Stomach (tissue), 9 donors: ENCODE results near the gene CPN2. TPM values are rescaled to one million over a fixed set of nuclear protein-coding genes. Genes with fewer than 3 reads are reported as not detected.
A peak's percentile ranks its signal among the peaks of the same experiment; 100 is the strongest.

ENCODE experiments used
- DNase-seq, 2 donors: peaks; one replicate each; pipeline versions ENCODE4 v3.0.0 to v3.0.0-alpha.2; 2013 to 2019
- H3K27ac ChIP-seq, 5 donors: fragments of 200-600 bp in 4 of 5; sonication (generic) in 4 of 5; one replicate each; pipeline ENCODE4 v1.5.1; 2013 to 2019; ENCODE audit warnings: mild to moderate bottlenecking in 1 of 5, moderate library complexity in 1 of 5
- H3K27me3 ChIP-seq, 3 donors: fragments of 200-600 bp; sonication (generic); one replicate each; pipeline ENCODE4 v1.5.1; 2017 to 2019; ENCODE audit warnings: mixed run types in 1 of 3
- H3K36me3 ChIP-seq, 4 donors: fragments of 200-600 bp; sonication (generic); 1 replicate in 3 of 4; 2 replicates in 1 of 4; pipeline ENCODE4 v1.5.1; 2016 to 2019
- H3K4me1 ChIP-seq, 4 donors: fragments of 200-600 bp; sonication (generic); one replicate each; pipeline ENCODE4 v1.5.1; 2016 to 2019
- H3K4me3 ChIP-seq, 4 donors: fragments of 200-600 bp; sonication (generic) in 3 of 4; one replicate each; pipeline ENCODE4 v1.5.1; 2016 to 2019; ENCODE audit warnings: mild to moderate bottlenecking in 1 of 4
- H3K9me3 ChIP-seq, 4 donors: fragments of 200-600 bp; sonication (generic); one replicate each; pipeline ENCODE4 v1.5.1; 2016 to 2019
- EP300 ChIP-seq: sonication (generic); formaldehyde crosslinking; IDR thresholded peaks from one replicate; pipeline ENCODE4 v1.6.1; 2017; ENCODE audit warnings: antibody characterized with exemption
- POLR2A ChIP-seq, 4 donors: fragments of 450-650 bp; IDR thresholded peaks; one replicate each; pipeline ENCODE4 v1.6.1; 2016; ENCODE audit warnings: antibody characterized with exemption in 4 of 4, control low read depth in 2 of 4, mild to moderate bottlenecking in 1 of 4, moderate library complexity in 1 of 4
- POLR2AphosphoS5 ChIP-seq, 3 donors: sonication (generic); formaldehyde crosslinking; IDR thresholded peaks; one replicate each; pipeline ENCODE4 v1.6.1; 2016; ENCODE audit warnings: antibody characterized with exemption in 3 of 3
- WGBS, 5 donors: extraction: QIAGEN DNeasy Blood & Tissue Kit in 3 of 5; methylation state at CpG; one replicate each; pipeline versions ENCODE4 v1.1.5 to v1.1.7; 2013 to 2018; 5-methylcytosine and 5-hydroxymethylcytosine counted together
- intact Hi-C: fragments of 100-400 bp; cut with DNase I; formaldehyde crosslinking; loops from one replicate; pipeline ENCODE4 v1.15.1; 2023; ENCODE audit warnings: low total_unique reads
- polyA plus RNA-seq, 3 donors: library from polyadenylated mRNA; stranded (reverse); fragments of 200-250 nt; gene quantifications; one replicate each; pipeline ENCODE4 v1.2.3, GENCODE V29; 2013
- total RNA-seq, 5 donors: library from RNA; depleted of rRNA; stranded (reverse); fragments of >200 nt; gene quantifications; one replicate each; pipeline versions ENCODE4 v1.1.0 to v1.2.3, GENCODE V29; 2014 to 2016
- TF ChIP-seq, protein P1 (sequence below), 7 experiments: fragments of 450-650 bp in 4 of 7; fragments of 200-600 bp in 3 of 7; sonication (generic) in 3 of 7; IDR thresholded peaks; one replicate each; pipeline ENCODE4 v1.5.1; 2016 to 2019; ENCODE audit warnings: antibody characterized with exemption in 7 of 7, control low read depth in 2 of 7, mild to moderate bottlenecking in 1 of 7
- donor health status: healthy with polysubstance abuse.
- donor health status: Bipolar disorder and iron deficiency.
- donor health status: healthy.

CPN2 gene
- total and polyA plus RNA-seq, 8 donors = not detected

GRCh38 chr3:194320100-194320499, 31.0 kb downstream of the CPN2 start:
- Histone ChIP-seq H3K27me3 (peaks cover 0 to 7% (median 4%) of the 10 kb centered on the region in 3 donors), H3K9me3 (peaks cover 0 to 14% (median 11%) of the 10 kb centered on the region in 4 donors), H3K36me3 (no peaks in the 10 kb centered on the region), H3K4me1 (peaks cover 8 to 61% (median 45%) of the 10 kb centered on the region in 4 donors), H3K27ac (peak overlapping the region; percentile 63 to 89 (median 82)), H3K4me3 (no peak overlapping the region)
- 33 to 53% (median 45%) methylated on average over 5 of the region's 5 CpGs for WGBS, 5 donors
- intact Hi-C loops = no loop called here
- no peak for DNase-seq
- TF ChIP-seq POLR2A (IDR thresholded peaks at IDR 0.05) = no peak
- no peak for TF ChIP-seq EP300
- TF ChIP-seq, protein P1, sequence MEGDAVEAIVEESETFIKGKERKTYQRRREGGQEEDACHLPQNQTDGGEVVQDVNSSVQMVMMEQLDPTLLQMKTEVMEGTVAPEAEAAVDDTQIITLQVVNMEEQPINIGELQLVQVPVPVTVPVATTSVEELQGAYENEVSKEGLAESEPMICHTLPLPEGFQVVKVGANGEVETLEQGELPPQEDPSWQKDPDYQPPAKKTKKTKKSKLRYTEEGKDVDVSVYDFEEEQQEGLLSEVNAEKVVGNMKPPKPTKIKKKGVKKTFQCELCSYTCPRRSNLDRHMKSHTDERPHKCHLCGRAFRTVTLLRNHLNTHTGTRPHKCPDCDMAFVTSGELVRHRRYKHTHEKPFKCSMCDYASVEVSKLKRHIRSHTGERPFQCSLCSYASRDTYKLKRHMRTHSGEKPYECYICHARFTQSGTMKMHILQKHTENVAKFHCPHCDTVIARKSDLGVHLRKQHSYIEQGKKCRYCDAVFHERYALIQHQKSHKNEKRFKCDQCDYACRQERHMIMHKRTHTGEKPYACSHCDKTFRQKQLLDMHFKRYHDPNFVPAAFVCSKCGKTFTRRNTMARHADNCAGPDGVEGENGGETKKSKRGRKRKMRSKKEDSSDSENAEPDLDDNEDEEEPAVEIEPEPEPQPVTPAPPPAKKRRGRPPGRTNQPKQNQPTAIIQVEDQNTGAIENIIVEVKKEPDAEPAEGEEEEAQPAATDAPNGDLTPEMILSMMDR (IDR thresholded peaks at IDR 0.05) = no peak
- TF ChIP-seq POLR2AphosphoS5 (IDR thresholded peaks at IDR 0.05) = no peak

DNA sequence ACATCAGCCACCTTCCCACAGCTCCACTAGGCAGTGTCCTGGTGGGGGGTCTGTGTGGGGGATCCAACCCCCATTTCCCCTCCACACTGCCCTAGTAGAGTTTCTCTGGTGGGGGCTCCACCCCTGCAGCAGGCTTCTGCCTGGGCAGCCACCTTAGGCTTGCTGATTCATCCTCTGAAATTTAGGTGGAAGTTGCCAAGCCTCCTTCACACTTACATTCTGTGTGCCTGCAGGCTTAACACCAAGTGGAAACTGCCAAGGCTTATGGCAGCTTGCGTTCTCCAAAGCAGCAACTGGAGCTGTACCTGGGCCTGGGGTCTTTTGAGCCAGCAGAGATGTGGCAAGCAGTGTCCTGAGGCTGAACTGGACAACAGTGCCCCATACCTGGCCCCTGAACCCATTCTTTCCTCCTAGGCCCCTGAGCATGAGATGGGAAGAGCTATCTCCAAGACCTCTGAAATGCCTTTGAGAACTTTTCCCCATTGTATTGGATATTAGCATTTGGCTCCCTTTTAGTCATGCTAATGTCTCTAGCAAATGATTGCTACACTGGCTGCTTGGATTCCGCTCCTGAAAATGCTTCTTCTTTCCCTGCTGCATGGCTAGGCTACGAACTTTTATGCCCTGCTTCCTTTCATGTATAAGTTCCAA, 32.5 kb downstream of the CPN2 start:
- Histone ChIP-seq H3K27me3 (peaks cover 0 to 11% (median 7%) of the 10 kb centered on the region in 3 donors), H3K4me1 (peaks cover 8 to 65% (median 52%) of the 10 kb centered on the region in 4 donors), H3K27ac (no peak overlapping the region), H3K4me3 (no peak overlapping the region), H3K9me3 (peaks cover 0 to 14% (median 11%) of the 10 kb centered on the region in 4 donors), H3K36me3 (no peaks in the 10 kb centered on the region)
- 92 to 98% (median 95%) methylated on average over 3 of the region's 3 CpGs for WGBS, 5 donors
- TF ChIP-seq POLR2A (IDR thresholded peaks at IDR 0.05) = no peak
- TF ChIP-seq EP300 = no peak
- no peak for TF ChIP-seq POLR2AphosphoS5 (IDR thresholded peaks at IDR 0.05)
- TF ChIP-seq, protein P1 (IDR thresholded peaks at IDR 0.05) = no peak
- intact Hi-C loops = loop anchor here (5.0 kb wide), 1 partner anchor 541 kb away; no protein-coding TSS in a partner anchor
- DNase-seq = no peak

DNA sequence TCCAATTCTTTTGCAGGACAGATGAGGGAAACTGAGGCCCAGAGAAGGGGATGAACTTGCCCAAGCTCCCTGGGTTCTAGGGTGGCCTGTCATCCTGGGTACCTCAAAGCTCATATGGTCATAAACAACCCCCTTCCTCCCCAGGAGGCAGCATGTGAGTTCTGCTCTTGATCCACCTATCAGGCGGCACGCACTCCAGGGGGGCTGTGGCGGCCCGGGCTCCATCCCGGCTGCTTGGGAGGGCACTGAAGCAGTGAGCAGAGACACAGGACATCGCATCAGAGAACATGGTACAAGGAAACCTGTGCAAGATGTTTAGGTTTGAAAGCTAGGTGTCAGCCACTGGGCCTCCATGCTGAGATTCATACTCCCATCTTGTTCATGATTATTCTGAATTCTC, 34.2 kb downstream of the CPN2 start:
- TF ChIP-seq EP300 = no peak
- TF ChIP-seq, protein P1 (IDR thresholded peaks at IDR 0.05) = no peak
- TF ChIP-seq POLR2A (IDR thresholded peaks at IDR 0.05) = no peak
- TF ChIP-seq POLR2AphosphoS5 (IDR thresholded peaks at IDR 0.05) = no peak
- DNase-seq = no peak
- no peaks in the 10 kb centered on the region for H3K36me3 ChIP-seq
- WGBS, 5 donors = 84 to 98% (median 95%) methylated on average over 4 to 6 of the region's 6 CpGs
- intact Hi-C loops = loop anchor here (5.0 kb wide), 1 partner anchor 540 kb away; no protein-coding TSS in a partner anchor
- H3K4me3 ChIP-seq = no peak overlapping the region
- peaks cover 0 to 14% (median 11%) of the 10 kb centered on the region in 4 donors for H3K9me3 ChIP-seq
- peaks cover 14 to 69% (median 53%) of the 10 kb centered on the region in 4 donors for H3K4me1 ChIP-seq
- peaks cover 0 to 15% (median 7%) of the 10 kb centered on the region in 3 donors for H3K27me3 ChIP-seq
- no peak overlapping the region for H3K27ac ChIP-seq

GRCh38 chr3:194315965-194316361, 35.2 kb downstream of the CPN2 start:
- no peak for DNase-seq
- intact Hi-C loops = loop anchor here (5.0 kb wide), 1 partner anchor 539 kb away; no protein-coding TSS in a partner anchor
- Histone ChIP-seq H3K9me3 (peaks cover 0 to 14% (median 11%) of the 10 kb centered on the region in 4 donors), H3K27ac (peak overlapping the region in 4 of 5 donors; percentile 54 to 80 (median 68)), H3K4me1 (peaks cover 14 to 64% (median 48%) of the 10 kb centered on the region in 4 donors), H3K36me3 (no peaks in the 10 kb centered on the region), H3K4me3 (peak overlapping the region; percentile 49 to 52 (median 50)), H3K27me3 (peaks cover 0 to 15% (median 7%) of the 10 kb centered on the region in 3 donors)
- WGBS, 5 donors = 21 to 41% (median 28%) methylated on average over 15 to 17 of the region's 17 CpGs
- no peak for TF ChIP-seq EP300
- TF ChIP-seq, protein P1 (IDR thresholded peaks at IDR 0.05) = no peak
- TF ChIP-seq POLR2A (IDR thresholded peaks at IDR 0.05) = no peak
